ENCODE results near the gene TTC33.

DNA sequence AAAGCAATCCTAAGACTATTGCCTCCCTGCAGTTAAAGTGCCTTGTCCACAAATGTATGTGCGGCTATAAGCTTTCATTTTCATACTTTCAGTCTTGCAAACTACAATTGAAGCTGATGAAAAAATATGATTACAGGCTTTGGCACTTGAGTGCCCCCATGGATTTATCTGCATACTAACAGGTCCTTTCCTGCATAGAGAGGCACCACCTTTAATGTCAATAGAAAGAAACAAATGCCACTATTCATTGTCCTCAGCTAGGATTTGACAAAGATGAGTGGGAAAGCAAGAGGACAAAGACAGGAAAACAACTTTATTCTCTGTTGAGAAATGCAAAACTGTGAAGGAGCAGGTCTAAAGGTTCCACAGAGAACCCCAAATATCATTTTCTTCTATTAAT lies 201.7 kb downstream of the TTC33 start:
- TF ChIP-seq CTCF (IDR thresholded peaks at IDR 0.05) = no peak
- no peak for TF ChIP-seq EZH2 (IDR thresholded peaks at IDR 0.05; ENCODE audit: borderline replicate concordance, insufficient read depth, low read depth, low read length, poor library complexity, severe bottlenecking)
